Ishikawa (cell line): ENCODE data around the gene NPM3.
A peak's percentile ranks its signal among the peaks of the same experiment; 100 is the strongest.

Source experiments
- CREB1 ChIP-seq: IDR thresholded peaks from 2 replicates; pipeline ENCODE4 v1.6.1; 2012; ENCODE audit warnings: low read depth
- EP300 ChIP-seq: IDR thresholded peaks from 2 replicates; pipeline ENCODE4 v1.6.1; 2012; ENCODE audit warnings: borderline replicate concordance
- NFIC ChIP-seq: IDR thresholded peaks from 2 replicates; pipeline ENCODE4 v1.6.1; 2012
- REST ChIP-seq: IDR thresholded peaks from 2 replicates; pipeline ENCODE4 v1.6.1; 2012; ENCODE audit warnings: low read depth, mild to moderate bottlenecking
- TAF1 ChIP-seq: IDR thresholded peaks from 2 replicates; pipeline ENCODE4 v1.6.1; 2012; ENCODE audit warnings: low read depth, mild to moderate bottlenecking
- TEAD4 ChIP-seq: IDR thresholded peaks from 2 replicates; pipeline ENCODE4 v1.6.1; 2012
- TF ChIP-seq, protein P1 (sequence below): IDR thresholded peaks from 2 replicates; pipeline ENCODE4 v1.6.1; 2012

DNA sequence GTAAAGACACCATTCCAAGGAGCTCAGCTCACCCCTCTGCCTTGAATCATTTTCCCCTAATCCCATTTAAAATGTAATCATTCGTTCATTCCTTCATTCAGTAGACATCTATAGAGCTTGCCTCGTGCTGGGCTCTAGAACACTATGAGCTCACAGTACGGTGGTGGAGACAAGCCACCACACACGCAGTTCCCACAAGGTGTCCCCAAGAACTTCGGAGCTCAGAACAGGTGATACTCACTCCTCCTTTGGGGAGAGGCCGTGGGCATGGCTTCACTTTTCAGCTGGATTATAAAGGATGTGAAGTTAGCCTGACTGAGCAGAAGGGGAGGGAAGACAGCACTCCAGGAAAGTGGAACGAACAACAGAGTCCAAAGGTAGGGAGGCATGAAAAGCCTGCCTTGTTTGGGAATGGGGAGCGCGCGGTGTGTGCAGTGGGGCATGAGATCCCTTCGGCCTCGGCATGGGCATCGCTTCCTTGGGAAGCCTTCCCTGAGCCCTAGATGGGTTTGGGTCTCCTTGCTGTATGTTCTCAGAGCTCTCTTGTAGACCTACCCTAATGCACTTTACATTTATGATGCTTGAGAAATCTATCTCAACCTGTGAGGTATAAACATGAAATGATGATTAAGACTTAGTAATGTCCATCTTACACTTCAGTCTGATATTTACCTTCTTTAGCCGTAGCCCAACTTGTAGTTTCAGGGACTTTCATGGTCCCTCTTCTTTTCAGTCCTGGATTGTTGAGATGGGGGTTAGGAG lies 35.8 kb upstream of the NPM3 start:
- TF ChIP-seq, protein P1, sequence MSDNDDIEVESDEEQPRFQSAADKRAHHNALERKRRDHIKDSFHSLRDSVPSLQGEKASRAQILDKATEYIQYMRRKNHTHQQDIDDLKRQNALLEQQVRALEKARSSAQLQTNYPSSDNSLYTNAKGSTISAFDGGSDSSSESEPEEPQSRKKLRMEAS = peak; percentile 59; the same call in 1 of the 2 replicates
- no peak for TF ChIP-seq EP300
- TF ChIP-seq TEAD4 = no peak
- TF ChIP-seq REST = no peak
- TF ChIP-seq CREB1 = no peak
- no peak for TF ChIP-seq NFIC
- TF ChIP-seq TAF1 = no peak
